ENCODE data around the gene OAS3. TPM values are rescaled to one million over a fixed set of nuclear protein-coding genes. Genes with fewer than 3 reads are reported as not detected.

The OAS3 gene
- total and polyA plus RNA-seq, 10 donors = 5.0 to 54.5 (median 28.8) TPM

DNA sequence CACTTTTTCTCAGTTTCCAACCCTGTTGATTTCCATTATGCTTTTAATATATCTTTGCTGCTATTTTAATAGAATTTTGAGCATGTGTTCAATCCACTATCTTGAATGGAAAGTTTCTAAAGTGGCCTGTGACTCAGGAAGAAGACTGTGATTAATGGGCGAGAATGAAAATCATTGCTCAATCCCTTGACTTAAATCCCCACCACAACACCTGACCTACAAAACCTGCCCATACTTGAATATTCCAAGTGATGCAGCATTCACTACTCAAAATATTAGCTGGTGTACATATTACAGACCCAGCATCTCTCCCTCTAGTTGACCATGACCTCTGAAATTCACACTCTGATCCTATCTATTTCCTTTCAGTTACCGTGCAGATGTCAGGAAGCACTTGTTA lies 1.3 kb upstream of the OAS3 start:
- H3K36me3 ChIP-seq = peaks cover 0 to 9% (median 0%) of the 10 kb centered on the region in 6 donors
- H3K4me1 ChIP-seq = peaks cover 12 to 44% (median 31%) of the 10 kb centered on the region in 6 donors
- H3K4me3 ChIP-seq = no peak overlapping the region
- H3K27ac ChIP-seq = peak overlapping the region in 7 of 8 donors; percentile 66 to 90 (median 86)
- no peaks in the 10 kb centered on the region for H3K9me3 ChIP-seq
- WGBS, 5 donors = 19 to 45% (median 29%) methylated on average over 2 of the region's 2 CpGs
- H3K27me3 ChIP-seq (replicated peaks in 1 of 7) = no peaks in the 10 kb centered on the region
- intact Hi-C loops (cut with DNase I; ENCODE audit: low total_unique reads) = no loop called here
- no peak for TF ChIP-seq POLR2A (IDR thresholded peaks at IDR 0.05)
- no peak for TF ChIP-seq POLR2AphosphoS5 (IDR thresholded peaks at IDR 0.05)
- no peak for TF ChIP-seq CTCF (IDR thresholded peaks at IDR 0.05 in 8 of 11, conservative IDR thresholded peaks at IDR 0.05 in 3 of 11)
- DNase-seq = no peak

- peaks cover 0 to 28% (median 0%) of the 10 kb centered on the region in 6 donors for H3K36me3 ChIP-seq
- DNase-seq = no peak
- TF ChIP-seq POLR2AphosphoS5 (IDR thresholded peaks at IDR 0.05) = no peak
- TF ChIP-seq POLR2A (IDR thresholded peaks at IDR 0.05) = no peak
- no peak for TF ChIP-seq CTCF (IDR thresholded peaks at IDR 0.05 in 8 of 11, conservative IDR thresholded peaks at IDR 0.05 in 3 of 11)
- H3K9me3 ChIP-seq = no peaks in the 10 kb centered on the region
- H3K27me3 ChIP-seq (replicated peaks in 1 of 7) = no peaks in the 10 kb centered on the region
- peaks cover 12 to 44% (median 31%) of the 10 kb centered on the region in 6 donors for H3K4me1 ChIP-seq
- 13 to 24% (median 17%) methylated on average over 8 to 11 of the region's 11 CpGs for WGBS, 5 donors
- H3K27ac ChIP-seq = peak overlapping the region; percentile 66 to 90 (median 86)
- H3K4me3 ChIP-seq = peak overlapping the region; percentile 59 to 89 (median 78)
- intact Hi-C loops (cut with DNase I; ENCODE audit: low total_unique reads) = no loop called here
These were observed 477 bp downstream of the OAS3 start for GRCh38 chr12:112938751-112939150.

DNA sequence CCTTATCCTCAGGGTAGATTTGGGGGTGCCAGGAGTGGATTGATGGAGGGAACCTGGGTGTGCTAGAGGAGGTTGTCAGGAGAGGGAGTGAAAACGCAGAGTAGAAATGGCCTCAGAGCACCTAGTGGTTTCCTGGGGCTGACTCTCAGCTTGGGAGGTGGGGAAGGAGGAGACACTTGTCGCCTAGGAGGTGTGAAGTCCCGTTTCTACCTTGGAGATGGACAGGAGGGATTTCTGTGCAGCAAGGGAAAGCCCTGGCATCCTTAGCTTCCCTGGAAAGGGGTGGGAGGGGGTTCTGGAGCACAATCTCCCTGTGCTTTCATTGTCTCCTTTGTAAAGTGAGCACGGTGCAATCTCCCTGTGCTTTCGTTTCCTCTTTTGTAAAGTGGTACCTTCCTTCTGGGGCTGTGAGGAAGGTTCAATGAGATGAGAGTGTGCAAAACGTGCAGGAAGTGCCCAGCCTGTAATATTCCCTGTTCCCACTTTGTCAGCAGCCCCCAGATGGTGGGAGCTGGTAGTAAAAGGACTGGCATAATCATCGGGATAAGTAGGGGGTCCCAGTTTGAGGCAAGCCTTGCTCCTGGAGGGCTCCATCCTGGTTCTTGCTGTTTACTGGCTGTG lies 1.6 kb downstream of the OAS3 start:
- Histone ChIP-seq H3K27ac (peak overlapping the region in 5 of 8 donors; percentile 48 to 90 (median 66)), H3K9me3 (no peaks in the 10 kb centered on the region), H3K4me3 (peak overlapping the region in 5 of 8 donors; percentile 63 to 89 (median 73)), H3K27me3 (replicated peaks in 1 of 7) (no peaks in the 10 kb centered on the region), H3K36me3 (peaks cover 0 to 39% (median 10%) of the 10 kb centered on the region in 6 donors), H3K4me1 (peaks cover 12 to 44% (median 31%) of the 10 kb centered on the region in 6 donors)
- 4 to 13% (median 7%) methylated on average over 7 of the region's 7 CpGs for WGBS, 5 donors
- no peak for DNase-seq
- TF ChIP-seq POLR2A (IDR thresholded peaks at IDR 0.05) (no peak), CTCF (IDR thresholded peaks at IDR 0.05 in 8 of 11, conservative IDR thresholded peaks at IDR 0.05 in 3 of 11) (no peak), POLR2AphosphoS5 (IDR thresholded peaks at IDR 0.05) (no peak)
- intact Hi-C loops (cut with DNase I; ENCODE audit: low total_unique reads) = no loop called here

DNA sequence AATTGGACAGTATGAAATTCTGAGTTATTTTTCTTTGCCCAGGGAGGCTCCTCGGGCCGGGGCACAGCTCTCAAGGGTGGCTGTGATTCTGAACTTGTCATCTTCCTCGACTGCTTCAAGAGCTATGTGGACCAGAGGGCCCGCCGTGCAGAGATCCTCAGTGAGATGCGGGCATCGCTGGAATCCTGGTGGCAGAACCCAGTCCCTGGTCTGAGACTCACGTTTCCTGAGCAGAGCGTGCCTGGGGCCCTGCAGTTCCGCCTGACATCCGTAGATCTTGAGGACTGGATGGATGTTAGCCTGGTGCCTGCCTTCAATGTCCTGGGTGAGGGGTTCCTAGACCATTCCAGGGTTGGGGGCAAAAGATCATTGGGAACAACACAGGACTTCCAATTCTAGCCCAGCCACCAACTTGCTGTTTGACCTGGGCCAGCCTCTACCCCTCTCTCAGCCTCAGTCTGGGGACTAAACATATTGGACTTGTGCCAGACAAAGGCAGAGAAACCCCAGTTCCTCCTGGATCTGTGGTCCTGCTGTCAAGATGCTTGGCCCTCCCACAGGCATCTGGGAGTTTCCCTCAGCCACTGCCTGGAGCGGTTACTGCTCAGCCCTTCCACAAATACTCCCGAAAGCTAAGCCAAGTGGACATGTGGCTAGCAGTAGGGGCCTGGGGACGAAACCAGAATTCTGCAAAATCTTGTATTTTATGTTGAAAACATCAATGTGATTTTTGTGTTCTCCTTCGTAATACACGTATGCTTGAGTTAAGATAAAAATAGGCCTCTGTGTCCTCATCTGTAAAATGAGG lies 3.5 kb downstream of the OAS3 start:
- TF ChIP-seq POLR2AphosphoS5 (IDR thresholded peaks at IDR 0.05) = no peak
- no peak for TF ChIP-seq CTCF (IDR thresholded peaks at IDR 0.05 in 8 of 11, conservative IDR thresholded peaks at IDR 0.05 in 3 of 11)
- TF ChIP-seq POLR2A (IDR thresholded peaks at IDR 0.05) = no peak
- H3K27ac ChIP-seq = no peak overlapping the region
- no peak for DNase-seq
- H3K9me3 ChIP-seq = no peaks in the 10 kb centered on the region
- no peaks in the 10 kb centered on the region for H3K27me3 ChIP-seq (replicated peaks in 1 of 7)
- WGBS, 5 donors = 80 to 92% (median 90%) methylated on average over 8 to 16 of the region's 16 CpGs
- no peak overlapping the region for H3K4me3 ChIP-seq
- peaks cover 0 to 57% (median 19%) of the 10 kb centered on the region in 6 donors for H3K36me3 ChIP-seq
- peaks cover 12 to 44% (median 31%) of the 10 kb centered on the region in 6 donors for H3K4me1 ChIP-seq
- intact Hi-C loops (cut with DNase I; ENCODE audit: low total_unique reads) = no loop called here

All from spleen (tissue), 11 donors.